ENCODE data around the gene SAMD9L. TPM values are rescaled to one million over a fixed set of nuclear protein-coding genes. Genes with fewer than 3 reads are reported as not detected.

Gene SAMD9L
- polyA plus RNA-seq, 2 of the 4 experiments (the other 2 are of a cell fraction): 0.44 to 1.5 TPM

GRCh38 chr7:93176992-93177580 lies 28.9 kb upstream of the SAMD9L start:
- no peak overlapping the region for H3K4me2 ChIP-seq
- ChIA-PET POLR2A (no interaction called here), CTCF (no interaction called here)
- FAIRE-seq: no peak
- H3K9me3 ChIP-seq: peaks cover 5% of the 10 kb centered on the region; the same call in 2 of the 3 replicates
- no peak for ATAC-seq
- no peak overlapping the region for H3K4me3 ChIP-seq
- no peak overlapping the region for H3K27ac ChIP-seq
- 10% methylated on average over 2 of the region's 2 CpGs for WGBS (ENCODE audit: missing lambda C conversion rate)
- DNase-seq (ENCODE audit: low read depth in 1 of 2, low spot score in 1 of 2): no peak
- TF ChIP-seq NR3C1 (IDR thresholded peaks at IDR 0.05) (no peak), CHD2 (IDR thresholded peaks at IDR 0.05; ENCODE audit: low read length, partially characterized antibody) (no peak), E2F6 (IDR thresholded peaks at IDR 0.05; ENCODE audit: borderline replicate concordance, low read depth) (no peak), FOXS1 (CRISPR knock-in tag; IDR thresholded peaks at IDR 0.05) (no peak), RFX5 (IDR thresholded peaks at IDR 0.05) (no peak), ESRRA (IDR thresholded peaks at IDR 0.05; ENCODE audit: borderline replicate concordance, low read length) (no peak), PHF8 (IDR thresholded peaks at IDR 0.05; ENCODE audit: borderline replicate concordance, low read depth) (no peak), NPAS2 (CRISPR knock-in tag; IDR thresholded peaks at IDR 0.05; ENCODE audit: borderline replicate concordance) (no peak), GATA3 (IDR thresholded peaks at IDR 0.05; ENCODE audit: borderline replicate concordance) (no peak), HDAC2 (IDR thresholded peaks at IDR 0.05) (no peak), RNF2 (IDR thresholded peaks at IDR 0.05; ENCODE audit: borderline replicate concordance, low read depth) (no peak), MAZ (IDR thresholded peaks at IDR 0.05; ENCODE audit: borderline replicate concordance, low read depth, low read length) (no peak)
- H3K4me1 ChIP-seq: no peaks in the 10 kb centered on the region

GRCh38 chr7:93175219-93175618 lies 27.0 kb upstream of the SAMD9L start:
- CTCF ChIA-PET: interaction anchor here (1.2 kb wide), 1 partner anchor 31 kb away, joined by 3 read pairs; no protein-coding TSS in a partner anchor
- Histone ChIP-seq H3K9me3 (peaks cover 23% of the 10 kb centered on the region), H3K4me3 (no peak overlapping the region), H3K4me1 (no peaks in the 10 kb centered on the region), H3K4me2 (no peak overlapping the region), H3K27ac (no peak overlapping the region)
- DNase-seq (ENCODE audit: low read depth in 1 of 2, low spot score in 1 of 2) (peak in 1 of 2 experiments; percentile 3), FAIRE-seq (no peak), ATAC-seq (no peak)
- WGBS (ENCODE audit: missing lambda C conversion rate): 42% methylated on average over 2 of the region's 2 CpGs
- POLR2A ChIA-PET: no interaction called here
- TF ChIP-seq HDAC2 (IDR thresholded peaks at IDR 0.05) (no peak), EHMT2 (IDR thresholded peaks at IDR 0.05; ENCODE audit: low read depth) (no peak), ZFP36 (IDR thresholded peaks at IDR 0.05; ENCODE audit: borderline replicate concordance, partially characterized antibody) (no peak)

- no peak overlapping the region for H3K4me3 ChIP-seq
- ATAC-seq (no peak), FAIRE-seq (no peak), DNase-seq (ENCODE audit: low read depth in 1 of 2, low spot score in 1 of 2) (no peak)
- peaks cover 24% of the 10 kb centered on the region for H3K9me3 ChIP-seq
- H3K4me2 ChIP-seq: no peak overlapping the region
- no peaks in the 10 kb centered on the region for H3K4me1 ChIP-seq
- TF ChIP-seq MYC (IDR thresholded peaks at IDR 0.05; ENCODE audit: borderline replicate concordance, low read length) (no peak), ZC3H11A (IDR thresholded peaks at IDR 0.05) (peak; percentile 58)
- CTCF ChIA-PET: interaction anchor here (1.4 kb wide), 1 partner anchor 21 kb away, joined by 3 read pairs; no protein-coding TSS in a partner anchor
- H3K27ac ChIP-seq: no peak overlapping the region
- POLR2A ChIA-PET: no interaction called here
- 7% methylated on average over 2 of the region's 2 CpGs for WGBS (ENCODE audit: missing lambda C conversion rate)
These were observed 24.5 kb upstream of the SAMD9L start for GRCh38 chr7:93172683-93173082.

- TF ChIP-seq FOSL2 (IDR thresholded peaks at IDR 0.05): no peak
- 0 out of 2 replicates have a peak, but pooled peaks have one; percentile 13 for TF ChIP-seq FOSL2 (CRISPR knock-in tag; IDR thresholded peaks at IDR 0.05)
- no peak for TF ChIP-seq CBX8 (IDR thresholded peaks at IDR 0.05)
- TF ChIP-seq MAFK (IDR thresholded peaks at IDR 0.05; ENCODE audit: partially characterized antibody): peak; percentile 28
- TF ChIP-seq ATOH8 (CRISPR knock-in tag; IDR thresholded peaks at IDR 0.05; ENCODE audit: low read depth): no peak
- peak; percentile 38; the same call in 1 of the 2 replicates for TF ChIP-seq KDM5A (IDR thresholded peaks at IDR 0.05)
- no peak overlapping the region for H3K4me2 ChIP-seq
- H3K4me1 ChIP-seq: no peaks in the 10 kb centered on the region
- FAIRE-seq (no peak), ATAC-seq (no peak), DNase-seq (ENCODE audit: low read depth in 1 of 2, low spot score in 1 of 2) (no peak)
- no peak overlapping the region for H3K27ac ChIP-seq
- 0% methylated on average over 2 of the region's 2 CpGs for WGBS (ENCODE audit: missing lambda C conversion rate)
- ChIA-PET CTCF (interaction anchor here (1.4 kb wide), 2 partner anchors 22 to 56 kb away, joined by 3 read pairs; no protein-coding TSS in a partner anchor), POLR2A (no interaction called here)
- no peak overlapping the region for H3K4me3 ChIP-seq
- peaks cover 24% of the 10 kb centered on the region for H3K9me3 ChIP-seq
These were observed 23.5 kb upstream of the SAMD9L start for GRCh38 chr7:93171606-93172226.
